ENCODE results near the gene RCAN3.
"Not testable (repeated sequence)": the region's sequence is repeated elsewhere in the genome, so short reads cannot be mapped to it uniquely, and the experiment has no call there.

Gene RCAN3

GRCh38 chr1:24515671-24516209 lies 13.1 kb downstream of the RCAN3 start:
- not testable (repeated sequence) for DNase-seq

- no peak for DNase-seq
Observed at GRCh38 chr1:24516506-24516905, 13.9 kb downstream of the RCAN3 start.

GRCh38 chr1:24517898-24518297 lies 15.3 kb downstream of the RCAN3 start:
- no peak for DNase-seq

- DNase-seq = not testable (repeated sequence)
Observed at GRCh38 chr1:24520282-24520681, 17.6 kb downstream of the RCAN3 start.

GRCh38 chr1:24525606-24526005 lies 23.0 kb downstream of the RCAN3 start:
- no peak for DNase-seq

- no peak for DNase-seq
Observed at GRCh38 chr1:24526045-24526444, 23.4 kb downstream of the RCAN3 start.

GRCh38 chr1:24526940-24527542 lies 24.4 kb downstream of the RCAN3 start:
- DNase-seq = peak; percentile 6

- no peak for DNase-seq
Observed at GRCh38 chr1:24528744-24529143, 26.1 kb downstream of the RCAN3 start.

- DNase-seq = not testable (repeated sequence)
Observed at GRCh38 chr1:24529292-24529691, 26.7 kb downstream of the RCAN3 start.

GRCh38 chr1:24535021-24535424 lies 32.4 kb downstream of the RCAN3 start:
- peak; percentile 76 for DNase-seq

- DNase-seq = no peak
Observed at GRCh38 chr1:24535778-24536177, 33.1 kb downstream of the RCAN3 start.

GRCh38 chr1:24536391-24536840 lies 33.8 kb downstream of the RCAN3 start:
- peak; percentile 68 for DNase-seq

- DNase-seq = no peak
Observed at GRCh38 chr1:24540051-24540905, 37.6 kb downstream of the RCAN3 start.

GRCh38 chr1:24540906-24541710 lies 38.5 kb downstream of the RCAN3 start:
- peak; percentile 28 for DNase-seq

- DNase-seq = peak; percentile 17
Observed at GRCh38 chr1:24541711-24542346, 39.2 kb downstream of the RCAN3 start.

- no peak for DNase-seq
Observed at GRCh38 chr1:24544239-24544638, 41.6 kb downstream of the RCAN3 start.

GRCh38 chr1:24545662-24546061 lies 43.0 kb downstream of the RCAN3 start:
- DNase-seq = no peak

GRCh38 chr1:24547195-24547594 lies 44.6 kb downstream of the RCAN3 start:
- no peak for DNase-seq

- DNase-seq = no peak
Observed at GRCh38 chr1:24548070-24548469, 45.4 kb downstream of the RCAN3 start.

GRCh38 chr1:24549210-24549609 lies 46.6 kb downstream of the RCAN3 start:
- not testable (repeated sequence) for DNase-seq

GRCh38 chr1:24551290-24551959 lies 48.8 kb downstream of the RCAN3 start:
- no peak for DNase-seq

GRCh38 chr1:24551960-24552571 lies 49.4 kb downstream of the RCAN3 start:
- no peak for DNase-seq

Data from NK-92 treated with Interleukin-12 subunit alpha and Interleukin-12 subunit beta, amount 100 ng/mL, for 24 hours (cell line).